Measurements from ENCODE around the gene PTRHD1.

- no peak for TF ChIP-seq TEAD4 (IDR thresholded peaks at IDR 0.05; ENCODE audit: borderline replicate concordance, insufficient read depth)
- TF ChIP-seq NRF1 (IDR thresholded peaks at IDR 0.05; ENCODE audit: low read depth, low read length) = no peak
- TF ChIP-seq CTCF (IDR thresholded peaks at IDR 0.05) = no peak
- TF ChIP-seq JUND (IDR thresholded peaks at IDR 0.05) = no peak
Measured at GRCh38 chr2:24747299-24747698, 45.9 kb downstream of the PTRHD1 start.
